NOMO-1 treated with DMSO at 0.1 percent for 48 hours (cell line): ENCODE measurements around the gene ZNF81.
A peak's percentile ranks its signal among the peaks of the same experiment; 100 is the strongest.
"Not testable (repeated sequence)": the region's sequence is repeated elsewhere in the genome, so short reads cannot be mapped to it uniquely, and the experiment has no call there.

Experiments used
- DNase-seq: peaks from one replicate; lab custom pipeline; 2025; ENCODE audit not compliant: unreplicated experiment; lab: John Stamatoyannopoulos, UW

ZNF81 gene

DNA sequence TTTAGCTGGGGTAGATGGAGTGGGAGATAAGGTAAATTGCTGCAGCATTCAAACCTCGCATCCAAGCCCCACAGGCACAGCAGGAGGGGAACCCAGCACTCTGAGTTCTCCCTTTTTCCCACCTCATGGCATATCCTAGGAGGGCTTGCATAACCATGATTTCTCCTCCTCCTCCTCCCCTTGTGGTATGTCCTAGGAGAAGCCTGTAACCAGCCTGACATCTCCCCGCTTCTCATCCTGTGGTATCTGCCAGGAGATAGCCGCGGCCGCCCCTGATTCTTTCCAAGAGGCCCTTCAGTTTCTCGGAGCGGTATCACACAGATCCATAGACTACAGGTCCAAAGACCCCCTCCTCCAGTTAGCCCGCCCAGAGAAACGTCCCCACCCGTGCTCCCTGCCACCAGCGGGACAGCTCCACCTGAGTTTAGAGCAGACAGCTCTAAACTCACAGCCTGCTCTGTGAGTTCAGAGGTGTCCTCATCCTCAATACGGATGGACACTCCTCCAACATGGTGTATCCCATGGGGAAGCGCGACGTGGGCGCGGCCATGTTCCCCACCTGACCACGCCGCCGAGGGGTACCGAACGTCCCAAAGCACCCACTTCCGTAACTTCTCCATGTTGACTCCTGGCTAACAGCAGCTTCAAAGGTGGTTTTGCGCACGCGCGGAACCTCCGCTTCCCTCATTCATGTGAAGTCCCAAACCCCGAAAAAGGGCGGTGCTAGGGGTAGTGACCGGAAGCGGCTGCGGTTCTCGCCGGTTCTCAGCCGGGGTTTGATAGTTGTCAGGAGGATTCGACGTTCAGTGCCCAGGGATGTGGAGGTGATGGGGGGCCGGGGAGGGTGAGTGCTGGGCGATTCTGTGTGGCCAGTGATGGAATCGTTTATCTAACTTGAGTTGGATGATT lies at the start of gene ZNF81:
TSS of gene ZNF81 (plus strand) at position 739 of the 909 bp plus-strand sequence. CDS start 9,366 bp downstream, outside the sequence.
- peak; percentile 84 for DNase-seq

GRCh38 chrX:47796433-47796906 lies 40.2 kb upstream of the ZNF81 start:
- DNase-seq = no peak

GRCh38 chrX:47797084-47797483 lies 39.6 kb upstream of the ZNF81 start:
- no peak for DNase-seq

DNA sequence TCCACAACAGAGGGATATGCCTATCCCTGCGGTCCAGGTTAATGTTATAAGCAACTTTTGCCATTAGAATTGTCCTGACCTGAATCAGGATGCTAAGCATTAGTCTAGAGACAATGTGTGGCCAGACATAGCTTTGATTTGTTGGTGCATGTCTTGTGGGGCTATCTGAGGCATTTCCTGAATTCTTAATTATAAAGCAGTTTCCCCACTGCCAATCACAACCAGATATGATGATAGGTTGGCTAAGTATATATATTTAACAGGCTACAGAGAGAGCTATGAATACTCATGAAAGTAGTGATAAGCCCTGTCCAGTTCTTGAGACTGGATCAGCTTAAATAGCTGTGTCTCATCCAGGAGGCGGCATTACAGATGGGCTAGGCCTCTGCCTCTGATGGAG lies 37.8 kb upstream of the ZNF81 start:
- no peak for DNase-seq

- DNase-seq = no peak
Observed at GRCh38 chrX:47802589-47802988, 34.1 kb upstream of the ZNF81 start.

GRCh38 chrX:47803103-47803502 lies 33.6 kb upstream of the ZNF81 start:
- DNase-seq = not testable (repeated sequence)

DNA sequence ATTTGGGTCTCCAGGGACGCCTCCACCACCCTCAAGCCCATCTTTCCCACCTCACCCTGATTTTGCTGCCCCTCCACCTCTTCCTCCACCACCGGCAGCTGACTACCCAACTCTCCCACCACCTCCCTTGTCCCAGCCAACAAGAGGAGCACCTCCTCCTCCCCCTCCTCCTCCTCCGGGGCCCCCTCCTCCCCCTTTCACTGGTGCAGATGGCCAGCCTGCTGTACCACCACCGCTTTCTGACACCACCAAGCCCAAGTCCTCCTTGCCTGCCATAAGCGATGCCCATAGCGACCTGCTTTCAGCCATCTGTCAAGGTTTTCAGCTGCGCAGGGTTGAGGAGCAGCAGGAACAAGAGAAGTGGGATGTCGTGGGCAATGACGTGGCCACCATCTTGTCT lies 32.4 kb upstream of the ZNF81 start:
- DNase-seq = no peak

DNA sequence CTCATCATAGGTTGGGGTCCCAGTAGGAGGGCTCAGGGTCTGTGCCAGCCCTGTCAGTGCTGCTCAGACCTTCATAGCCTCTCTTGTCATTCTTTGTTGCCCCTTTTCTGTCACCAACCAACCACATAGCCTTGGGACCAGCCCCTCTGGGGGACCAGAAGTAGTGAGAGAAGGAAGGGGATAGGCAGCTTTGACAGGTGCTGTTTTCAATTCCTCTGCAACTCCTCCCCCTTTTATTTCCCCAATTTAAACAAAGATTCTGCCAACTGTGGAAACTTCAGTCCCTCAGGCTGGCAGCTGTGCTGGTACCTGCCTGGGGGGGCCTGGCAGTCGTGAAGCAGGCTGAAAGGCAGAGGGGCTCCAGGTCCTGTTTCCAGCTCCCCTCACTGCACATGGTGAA lies 30.9 kb upstream of the ZNF81 start:
- not testable (repeated sequence) for DNase-seq

GRCh38 chrX:47806415-47807271 lies 30.1 kb upstream of the ZNF81 start:
- not testable (repeated sequence) for DNase-seq

DNA sequence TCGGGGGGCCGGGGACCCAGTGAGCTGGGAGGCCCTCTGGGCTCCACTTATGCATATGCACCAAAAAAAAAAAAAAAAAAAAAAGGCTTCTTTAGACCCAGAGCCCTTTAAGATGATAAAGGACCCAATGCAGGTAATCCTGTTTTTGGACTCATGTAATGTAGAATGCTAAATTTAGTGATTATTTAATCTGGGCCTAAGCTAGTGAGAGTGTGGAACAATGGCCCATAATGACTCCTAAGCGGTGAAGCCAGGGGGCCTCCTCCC lies 29.5 kb upstream of the ZNF81 start:
- not testable (repeated sequence) for DNase-seq

DNA sequence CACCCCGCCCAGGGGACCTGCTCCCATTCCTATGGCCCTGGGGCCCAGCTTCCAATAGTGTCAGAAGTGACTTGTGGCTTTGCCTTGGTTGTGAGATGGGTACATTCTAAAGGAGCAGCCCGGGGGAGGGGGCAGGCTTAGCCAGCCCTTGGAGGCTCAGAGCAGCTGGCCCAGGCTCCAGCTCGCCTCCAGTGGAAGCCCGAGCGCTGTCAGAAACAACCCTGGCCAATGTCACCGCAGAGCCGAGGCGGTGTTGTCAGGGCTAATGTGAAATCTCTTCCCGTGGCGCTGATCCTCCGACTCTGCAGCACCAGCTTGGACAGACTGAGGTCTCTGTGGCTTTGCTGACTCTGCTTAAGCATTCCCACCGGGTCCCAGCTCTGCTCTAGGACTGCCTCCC lies 29.2 kb upstream of the ZNF81 start:
- DNase-seq = no peak

DNA sequence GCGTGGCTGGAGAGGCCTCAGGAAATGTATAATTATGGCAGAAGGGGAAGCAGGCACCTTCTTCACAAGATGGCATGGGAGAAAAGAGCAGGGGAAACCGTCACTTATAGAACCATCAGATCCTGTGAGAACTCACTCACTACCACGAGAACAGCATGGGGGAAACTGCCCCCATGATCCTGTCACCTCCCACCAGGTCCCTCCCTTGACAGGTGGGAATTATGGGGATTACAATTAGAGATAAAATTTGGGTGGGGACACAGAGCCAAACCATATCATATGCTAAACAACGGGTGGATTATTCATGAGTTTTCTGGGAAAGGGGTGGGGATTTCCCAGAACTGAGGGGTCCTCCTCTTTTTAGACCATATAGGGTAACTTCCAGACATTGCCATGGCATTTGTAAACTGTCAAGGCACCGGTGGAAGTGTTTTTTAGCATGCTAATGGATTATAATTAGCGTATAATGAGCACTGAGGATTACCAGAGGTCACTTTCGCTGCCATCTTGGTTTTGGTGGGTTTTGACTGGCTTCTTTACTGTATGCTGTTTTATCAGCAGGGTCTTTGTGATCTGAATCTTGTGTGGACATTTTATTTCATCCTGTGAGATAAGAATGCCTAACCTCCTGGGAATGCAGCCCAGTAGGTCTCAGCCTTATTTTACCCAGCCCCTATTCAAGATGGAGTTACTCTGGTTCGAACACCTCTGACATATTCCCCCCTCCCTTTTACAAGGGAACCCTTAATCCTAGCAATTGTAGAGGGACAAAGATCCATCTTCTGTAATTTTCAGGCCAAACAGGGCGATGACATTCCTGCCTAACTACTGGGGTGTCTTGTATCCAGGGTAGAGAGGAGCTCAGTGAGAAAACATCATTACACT lies 27.6 kb upstream of the ZNF81 start:
- DNase-seq = peak; percentile 18

DNA sequence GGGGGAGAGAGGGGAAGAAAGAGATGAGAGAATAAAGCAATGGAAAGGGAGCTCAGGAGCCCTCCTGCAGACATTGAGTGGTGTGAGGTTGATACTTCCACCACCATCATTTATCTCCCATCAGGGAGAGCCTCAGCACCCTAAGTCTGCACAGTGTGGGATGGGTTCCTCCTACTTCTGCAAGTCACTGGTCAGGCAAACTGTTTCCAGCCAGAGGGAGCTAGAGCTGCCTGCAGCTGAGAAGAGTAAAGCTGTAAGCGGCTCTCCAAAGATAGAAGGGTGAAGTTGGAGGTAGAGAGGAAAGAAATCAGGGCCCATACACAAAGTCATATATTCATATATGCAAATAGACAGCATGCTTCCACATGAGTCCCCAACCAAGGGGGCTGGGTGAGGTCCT lies 21.9 kb upstream of the ZNF81 start:
- DNase-seq = no peak

GRCh38 chrX:47815901-47816845 lies 20.5 kb upstream of the ZNF81 start:
- no peak for DNase-seq

GRCh38 chrX:47817421-47817820 lies 19.3 kb upstream of the ZNF81 start:
- no peak for DNase-seq

DNA sequence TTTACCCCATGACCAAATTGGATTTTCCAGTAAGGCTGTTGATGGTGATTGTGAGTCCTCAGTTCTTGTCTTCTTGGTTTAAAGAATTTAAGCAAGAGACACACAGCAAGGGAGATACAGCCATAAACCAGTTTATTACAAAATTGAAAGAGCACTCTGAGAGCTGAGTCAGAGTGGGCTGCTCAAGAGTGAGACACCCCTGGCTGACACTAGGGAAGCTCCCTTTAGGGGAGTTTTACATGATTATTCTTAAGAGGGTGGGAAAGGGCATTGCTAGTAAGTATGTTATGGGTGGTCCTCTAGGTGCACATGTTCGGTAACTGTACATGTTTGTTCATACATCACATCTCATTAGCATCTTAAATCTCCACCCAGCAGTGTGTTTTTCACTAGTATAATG lies 18.8 kb upstream of the ZNF81 start:
- no peak for DNase-seq

- DNase-seq = peak; percentile 50
Observed at GRCh38 chrX:47828984-47829383, 7.7 kb upstream of the ZNF81 start.

- DNase-seq = peak; percentile 26
Observed at GRCh38 chrX:47831788-47832187, 4.9 kb upstream of the ZNF81 start.

- no peak for DNase-seq
Observed at GRCh38 chrX:47838361-47838760, 1.7 kb downstream of the ZNF81 start.

DNA sequence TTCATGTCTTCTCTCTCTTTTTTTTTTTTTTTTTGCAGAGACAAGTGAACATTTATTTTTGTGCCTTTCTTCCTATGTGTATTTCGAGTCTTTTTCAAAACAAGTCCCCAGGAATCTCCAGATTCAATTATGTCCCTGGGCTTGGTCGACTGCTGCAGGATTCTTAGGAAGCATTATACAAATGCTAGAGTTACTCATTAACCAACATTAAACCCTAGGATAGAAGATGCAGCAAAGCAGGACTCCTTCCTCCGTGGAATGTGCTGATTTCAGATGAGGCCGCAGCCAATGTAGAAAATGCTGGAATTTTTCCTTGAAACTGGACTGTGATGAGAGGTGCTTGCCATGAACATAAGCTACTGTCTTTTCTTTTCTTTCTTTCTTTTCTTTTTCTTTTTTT lies 3.4 kb downstream of the ZNF81 start:
- DNase-seq = no peak
